ENCODE measurements around the gene SLF2. TPM values are rescaled to one million over a fixed set of nuclear protein-coding genes. Genes with fewer than 3 reads are reported as not detected.

SLF2 gene
- total RNA-seq, 1 donor from 2014 or later, result 18.9 TPM

- DNase-seq (no peak), ATAC-seq (no peak)
- intact Hi-C loops (cut with micrococcal nuclease), result no loop called here
Observed at GRCh38 chr10:100987685-100988049, 74.9 kb downstream of the SLF2 start.

- no peak for ATAC-seq
Observed at GRCh38 chr10:100988166-100988565, 75.4 kb downstream of the SLF2 start.

GRCh38 chr10:100989088-100989487, 76.3 kb downstream of the SLF2 start:
- intact Hi-C loops (cut with micrococcal nuclease), result no loop called here
- no peak for ATAC-seq
- DNase-seq, result no peak

More at GRCh38 chr10:100988166-100988565, 75.4 kb downstream of the SLF2 start:
- intact Hi-C loops (cut with micrococcal nuclease), result no loop called here
- DNase-seq, result no peak

GRCh38 chr10:100993986-100994708, 81.4 kb downstream of the SLF2 start:
- ATAC-seq, result no peak
- DNase-seq, result no peak

GRCh38 chr10:100995181-100995580, 82.4 kb downstream of the SLF2 start:
- intact Hi-C loops (cut with micrococcal nuclease), result no loop called here
- DNase-seq, result no peak

More at GRCh38 chr10:100993986-100994708, 81.4 kb downstream of the SLF2 start:
- intact Hi-C loops (cut with micrococcal nuclease), result no loop called here

GRCh38 chr10:100996678-100997359, 84.1 kb downstream of the SLF2 start:
- intact Hi-C loops (cut with micrococcal nuclease), result no loop called here
- DNase-seq (peak; percentile 60), ATAC-seq (peak; percentile 0)

More at GRCh38 chr10:100995181-100995580, 82.4 kb downstream of the SLF2 start:
- no peak for ATAC-seq

GRCh38 chr10:100997360-100998182, 84.8 kb downstream of the SLF2 start:
- intact Hi-C loops (cut with micrococcal nuclease), result no loop called here
- ATAC-seq, result peak; percentile 52
- peak; percentile 88 for DNase-seq

GRCh38 chr10:100998183-100998990, 85.6 kb downstream of the SLF2 start:
- ATAC-seq (peak; percentile 67), DNase-seq (peak; percentile 90)
- intact Hi-C loops (cut with micrococcal nuclease), result no loop called here

GRCh38 chr10:100998991-100999741, 86.4 kb downstream of the SLF2 start:
- peak; percentile 76 for ATAC-seq
- DNase-seq, result peak; percentile 92
- intact Hi-C loops (cut with micrococcal nuclease), result no loop called here

GRCh38 chr10:100999742-101000126, 87.0 kb downstream of the SLF2 start, which contains the start of gene LZTS2:
LZTS2 (plus strand) TSS chr10:100999808; CDS start chr10:101002539, 2,731 bp downstream.
- no peak for DNase-seq
- ATAC-seq, result no peak
- intact Hi-C loops (cut with micrococcal nuclease), result no loop called here

- peak; percentile 67 for DNase-seq
- no peak for ATAC-seq
Observed at GRCh38 chr10:101000127-101000914, 87.6 kb downstream of the SLF2 start.

GRCh38 chr10:101000915-101001658, 88.3 kb downstream of the SLF2 start:
- intact Hi-C loops (cut with micrococcal nuclease), result no loop called here
- DNase-seq (peak; percentile 89), ATAC-seq (peak; percentile 28)

More at GRCh38 chr10:101000127-101000914, 87.6 kb downstream of the SLF2 start:
- intact Hi-C loops (cut with micrococcal nuclease), result no loop called here

- intact Hi-C loops (cut with micrococcal nuclease), result no loop called here
- no peak for ATAC-seq
Observed at GRCh38 chr10:101001659-101002035, 88.9 kb downstream of the SLF2 start.

GRCh38 chr10:101002456-101002855, 89.7 kb downstream of the SLF2 start:
- intact Hi-C loops (cut with micrococcal nuclease), result no loop called here
- DNase-seq (no peak), ATAC-seq (no peak)

More at GRCh38 chr10:101001659-101002035, 88.9 kb downstream of the SLF2 start:
- DNase-seq, result no peak

- no peak for ATAC-seq
- DNase-seq, result no peak
- intact Hi-C loops (cut with micrococcal nuclease), result no loop called here
Observed at GRCh38 chr10:101003639-101004206, 91.0 kb downstream of the SLF2 start.

- DNase-seq (no peak), ATAC-seq (no peak)
- intact Hi-C loops (cut with micrococcal nuclease), result no loop called here
Observed at GRCh38 chr10:101005361-101005760, 92.6 kb downstream of the SLF2 start.

All from left ventricle myocardium superior (tissue), 1 donor.